A549 (cell line): ENCODE data around the gene RAB11FIP5.

ENCODE experiments used
- NR3C1 ChIP-seq: fragments of >200 bp; sonication (Bioruptor Twin); formaldehyde crosslinking; IDR thresholded peaks from 3 replicates; pipeline ENCODE4 v1.6.1; 2017
- TF ChIP-seq, protein P1 (sequence below): fragments of >200 bp; sonication (Bioruptor Twin); formaldehyde crosslinking; IDR thresholded peaks from 3 replicates; pipeline ENCODE4 v1.5.1; 2016
- TF ChIP-seq, protein P2 (sequence below): fragments of 200-600 bp; sonication (generic); IDR thresholded peaks from 2 replicates; pipeline ENCODE4 v1.6.1; 2016; ENCODE audit warnings: antibody characterized with exemption, mild to moderate bottlenecking, moderate library complexity

DNA sequence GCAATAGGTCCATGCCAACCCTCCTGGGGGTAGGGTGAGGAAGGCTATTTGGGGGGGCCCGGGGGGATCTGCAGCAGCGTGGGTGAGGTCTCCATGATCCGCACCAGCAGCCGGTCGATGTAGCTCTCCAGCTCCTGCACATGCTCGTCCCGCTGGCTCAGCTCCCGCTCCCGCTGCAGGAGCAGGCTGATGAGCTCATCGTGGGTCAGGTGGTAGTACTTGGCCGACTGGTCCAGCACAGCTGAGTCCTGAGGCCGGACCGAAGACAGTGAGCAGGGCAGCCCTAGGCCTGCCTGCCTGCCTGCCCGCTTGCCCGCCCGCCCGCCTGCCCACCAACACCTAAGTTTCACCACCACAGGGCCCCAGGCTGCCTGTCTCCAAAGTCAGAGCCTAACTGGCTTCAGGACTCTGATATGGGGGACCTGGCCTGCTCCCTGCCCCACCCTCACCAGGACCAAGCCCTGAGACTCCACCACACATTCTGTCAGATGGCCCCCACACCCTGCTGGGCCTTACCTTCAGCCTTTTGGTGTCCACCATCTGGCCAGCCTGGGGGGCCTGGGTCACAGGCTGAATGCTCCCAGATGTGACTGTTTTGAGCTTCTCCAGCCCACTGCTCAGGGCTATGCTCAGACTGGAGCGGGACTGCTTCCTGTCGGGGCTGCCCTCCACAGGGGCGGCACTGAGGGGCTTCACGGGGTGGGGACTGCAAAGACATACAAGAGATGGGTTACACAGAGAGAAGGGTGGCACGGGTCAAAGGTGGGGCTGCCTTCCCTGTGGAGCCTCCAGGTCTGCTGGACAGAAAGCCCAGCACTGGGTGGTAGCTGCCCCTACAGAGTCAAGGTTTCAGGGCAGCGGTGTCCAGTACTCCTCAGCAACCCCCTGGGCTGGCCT lies 37.0 kb downstream of the RAB11FIP5 start:
- TF ChIP-seq, protein P1, sequence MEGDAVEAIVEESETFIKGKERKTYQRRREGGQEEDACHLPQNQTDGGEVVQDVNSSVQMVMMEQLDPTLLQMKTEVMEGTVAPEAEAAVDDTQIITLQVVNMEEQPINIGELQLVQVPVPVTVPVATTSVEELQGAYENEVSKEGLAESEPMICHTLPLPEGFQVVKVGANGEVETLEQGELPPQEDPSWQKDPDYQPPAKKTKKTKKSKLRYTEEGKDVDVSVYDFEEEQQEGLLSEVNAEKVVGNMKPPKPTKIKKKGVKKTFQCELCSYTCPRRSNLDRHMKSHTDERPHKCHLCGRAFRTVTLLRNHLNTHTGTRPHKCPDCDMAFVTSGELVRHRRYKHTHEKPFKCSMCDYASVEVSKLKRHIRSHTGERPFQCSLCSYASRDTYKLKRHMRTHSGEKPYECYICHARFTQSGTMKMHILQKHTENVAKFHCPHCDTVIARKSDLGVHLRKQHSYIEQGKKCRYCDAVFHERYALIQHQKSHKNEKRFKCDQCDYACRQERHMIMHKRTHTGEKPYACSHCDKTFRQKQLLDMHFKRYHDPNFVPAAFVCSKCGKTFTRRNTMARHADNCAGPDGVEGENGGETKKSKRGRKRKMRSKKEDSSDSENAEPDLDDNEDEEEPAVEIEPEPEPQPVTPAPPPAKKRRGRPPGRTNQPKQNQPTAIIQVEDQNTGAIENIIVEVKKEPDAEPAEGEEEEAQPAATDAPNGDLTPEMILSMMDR: no peak
- TF ChIP-seq NR3C1: no peak
- TF ChIP-seq, protein P2, sequence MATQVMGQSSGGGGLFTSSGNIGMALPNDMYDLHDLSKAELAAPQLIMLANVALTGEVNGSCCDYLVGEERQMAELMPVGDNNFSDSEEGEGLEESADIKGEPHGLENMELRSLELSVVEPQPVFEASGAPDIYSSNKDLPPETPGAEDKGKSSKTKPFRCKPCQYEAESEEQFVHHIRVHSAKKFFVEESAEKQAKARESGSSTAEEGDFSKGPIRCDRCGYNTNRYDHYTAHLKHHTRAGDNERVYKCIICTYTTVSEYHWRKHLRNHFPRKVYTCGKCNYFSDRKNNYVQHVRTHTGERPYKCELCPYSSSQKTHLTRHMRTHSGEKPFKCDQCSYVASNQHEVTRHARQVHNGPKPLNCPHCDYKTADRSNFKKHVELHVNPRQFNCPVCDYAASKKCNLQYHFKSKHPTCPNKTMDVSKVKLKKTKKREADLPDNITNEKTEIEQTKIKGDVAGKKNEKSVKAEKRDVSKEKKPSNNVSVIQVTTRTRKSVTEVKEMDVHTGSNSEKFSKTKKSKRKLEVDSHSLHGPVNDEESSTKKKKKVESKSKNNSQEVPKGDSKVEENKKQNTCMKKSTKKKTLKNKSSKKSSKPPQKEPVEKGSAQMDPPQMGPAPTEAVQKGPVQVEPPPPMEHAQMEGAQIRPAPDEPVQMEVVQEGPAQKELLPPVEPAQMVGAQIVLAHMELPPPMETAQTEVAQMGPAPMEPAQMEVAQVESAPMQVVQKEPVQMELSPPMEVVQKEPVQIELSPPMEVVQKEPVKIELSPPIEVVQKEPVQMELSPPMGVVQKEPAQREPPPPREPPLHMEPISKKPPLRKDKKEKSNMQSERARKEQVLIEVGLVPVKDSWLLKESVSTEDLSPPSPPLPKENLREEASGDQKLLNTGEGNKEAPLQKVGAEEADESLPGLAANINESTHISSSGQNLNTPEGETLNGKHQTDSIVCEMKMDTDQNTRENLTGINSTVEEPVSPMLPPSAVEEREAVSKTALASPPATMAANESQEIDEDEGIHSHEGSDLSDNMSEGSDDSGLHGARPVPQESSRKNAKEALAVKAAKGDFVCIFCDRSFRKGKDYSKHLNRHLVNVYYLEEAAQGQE: no peak
